Measurements from ENCODE around the gene CNTN2.
A peak's percentile ranks its signal among the peaks of the same experiment; 100 is the strongest.

The CNTN2 gene

DNA sequence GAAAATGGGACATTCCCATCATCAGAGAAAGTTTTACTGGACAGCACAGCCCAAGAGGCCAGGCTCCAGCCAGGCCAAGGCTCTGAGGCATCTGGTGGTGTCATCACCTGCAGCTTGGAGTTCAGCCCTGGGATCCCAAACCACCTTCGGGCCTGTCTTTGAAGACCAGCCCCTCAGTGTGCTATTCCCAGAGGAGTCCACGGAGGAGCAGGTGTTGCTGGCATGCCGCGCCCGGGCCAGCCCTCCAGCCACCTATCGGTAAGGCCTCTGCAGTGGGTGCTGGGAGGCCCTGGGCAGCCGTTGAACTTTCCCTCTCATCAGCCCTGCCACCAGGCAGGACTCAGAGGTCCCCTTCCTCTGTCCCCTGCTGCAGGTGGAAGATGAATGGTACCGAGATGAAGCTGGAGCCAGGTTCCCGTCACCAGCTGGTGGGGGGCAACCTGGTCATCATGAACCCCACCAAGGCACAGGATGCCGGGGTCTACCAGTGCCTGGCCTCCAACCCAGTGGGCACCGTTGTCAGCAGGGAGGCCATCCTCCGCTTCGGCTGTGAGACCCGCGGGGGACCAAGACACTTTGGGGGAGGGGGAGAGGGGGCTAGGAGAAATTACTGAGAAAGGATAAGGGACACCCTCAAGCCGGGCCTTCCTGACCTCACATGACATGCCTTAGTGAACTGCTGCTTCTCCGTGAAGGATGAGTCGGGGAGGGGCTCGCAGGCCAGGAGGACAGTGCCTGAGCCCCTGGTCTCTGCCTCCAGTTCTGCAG, 15.0 kb downstream of the CNTN2 start:
- DNase-seq, result no peak

DNA sequence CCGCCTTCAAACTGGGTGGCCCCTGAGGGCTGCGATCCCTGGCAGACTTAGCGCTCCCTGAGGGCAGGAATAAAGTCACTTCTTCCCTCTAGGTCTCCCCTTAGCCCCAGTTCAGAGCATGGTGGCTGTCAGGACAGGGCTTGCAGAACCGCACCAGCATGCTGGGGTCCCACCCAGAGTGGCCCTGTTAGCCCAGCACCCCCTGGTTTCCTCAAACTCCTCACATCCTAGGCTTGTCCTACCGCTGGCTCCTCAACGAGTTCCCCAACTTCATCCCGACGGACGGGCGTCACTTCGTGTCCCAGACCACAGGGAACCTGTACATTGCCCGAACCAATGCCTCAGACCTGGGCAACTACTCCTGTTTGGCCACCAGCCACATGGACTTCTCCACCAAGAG, 15.8 kb downstream of the CNTN2 start:
- DNase-seq, result no peak

DNA sequence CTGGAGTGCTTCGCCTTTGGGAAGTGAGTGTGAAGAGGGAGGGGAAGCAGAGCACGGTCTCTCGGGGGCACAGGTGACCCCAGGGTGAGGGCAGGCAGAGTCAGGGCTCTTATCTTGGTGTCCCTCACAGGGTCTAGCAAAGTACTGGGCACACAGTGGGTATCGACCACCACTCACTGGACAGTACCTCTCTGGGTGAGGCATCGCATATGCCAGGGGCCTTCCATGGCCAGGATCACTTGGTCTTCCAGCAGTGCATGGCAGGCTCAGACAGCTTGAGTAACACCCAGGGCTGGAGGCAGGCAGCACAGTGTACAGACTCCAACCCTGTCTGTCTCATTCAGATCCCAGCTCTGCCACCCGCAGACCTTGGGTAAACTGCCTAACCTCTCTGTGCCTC, 16.6 kb downstream of the CNTN2 start:
- no peak for DNase-seq

- no peak for DNase-seq
Measured at GRCh38 chr1:205060746-205061145, 17.7 kb downstream of the CNTN2 start.

- DNase-seq, result no peak
Measured at GRCh38 chr1:205061227-205061626, 18.2 kb downstream of the CNTN2 start.

DNA sequence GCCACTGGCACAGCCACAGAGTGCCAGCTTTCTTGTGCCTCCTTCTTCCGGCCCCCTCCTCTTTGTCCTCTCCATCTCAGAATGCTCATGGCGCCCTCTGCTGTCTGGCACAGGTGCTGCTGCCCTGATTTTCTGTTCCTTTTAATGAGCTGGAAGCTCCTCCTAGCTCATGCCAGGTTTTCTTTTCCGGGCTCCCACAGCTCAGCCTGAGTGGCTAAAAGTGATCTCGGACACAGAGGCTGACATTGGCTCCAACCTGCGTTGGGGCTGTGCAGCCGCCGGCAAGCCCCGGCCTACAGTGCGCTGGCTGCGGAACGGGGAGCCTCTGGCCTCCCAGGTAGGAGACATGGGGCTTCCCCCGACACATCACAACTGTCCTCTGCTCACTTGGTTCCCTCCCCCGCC, 18.7 kb downstream of the CNTN2 start:
- DNase-seq, result peak; percentile 68

DNA sequence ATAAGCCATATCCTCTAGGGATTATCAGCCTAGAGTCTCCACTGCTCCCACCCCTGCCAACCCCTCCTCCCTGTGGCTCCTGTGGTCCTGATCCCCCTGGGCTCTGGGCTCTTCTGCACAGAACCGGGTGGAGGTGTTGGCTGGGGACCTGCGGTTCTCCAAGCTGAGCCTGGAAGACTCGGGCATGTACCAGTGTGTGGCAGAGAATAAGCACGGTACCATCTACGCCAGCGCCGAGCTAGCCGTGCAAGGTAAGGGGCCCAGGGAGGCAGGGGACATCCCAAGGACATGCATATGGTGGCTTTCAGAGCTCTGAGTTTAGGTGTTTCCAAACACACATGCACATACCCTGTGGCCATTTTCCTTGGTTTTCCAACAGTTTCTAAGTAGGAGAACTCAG, 19.3 kb downstream of the CNTN2 start:
- DNase-seq, result no peak

DNA sequence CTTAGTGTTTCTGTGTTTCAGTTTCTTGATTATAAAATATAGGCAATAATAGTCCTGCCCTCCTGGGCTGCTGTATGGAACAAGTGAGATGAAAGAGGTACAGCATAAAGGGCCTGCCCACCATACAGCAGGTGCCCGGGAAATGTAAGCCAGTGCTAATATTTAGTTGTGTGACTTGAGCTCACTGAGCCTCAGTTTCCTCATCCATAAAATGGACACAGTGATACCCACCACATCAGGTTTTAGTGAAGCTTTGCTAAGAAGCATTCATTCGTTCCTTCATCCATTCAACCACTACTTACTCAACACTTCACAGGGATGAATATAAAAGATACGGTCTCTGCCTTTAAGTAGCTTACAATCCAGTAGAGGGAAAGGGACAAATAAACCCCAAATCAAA, 19.9 kb downstream of the CNTN2 start:
- no peak for DNase-seq

DNA sequence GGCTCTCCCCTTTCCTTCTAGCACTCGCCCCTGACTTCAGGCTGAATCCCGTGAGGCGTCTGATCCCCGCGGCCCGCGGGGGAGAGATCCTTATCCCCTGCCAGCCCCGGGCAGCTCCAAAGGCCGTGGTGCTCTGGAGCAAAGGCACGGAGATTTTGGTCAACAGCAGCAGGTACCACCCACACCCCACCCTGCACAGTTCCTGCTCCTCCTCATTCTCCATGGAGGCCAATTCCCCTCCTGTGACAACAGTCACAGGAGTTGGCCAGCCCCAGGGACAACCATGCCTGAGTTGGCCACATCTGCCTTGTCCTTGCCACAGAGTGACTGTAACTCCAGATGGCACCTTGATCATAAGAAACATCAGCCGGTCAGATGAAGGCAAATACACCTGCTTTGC, 21.3 kb downstream of the CNTN2 start:
- DNase-seq, result no peak

- DNase-seq, result no peak
Measured at GRCh38 chr1:205064741-205065316, 21.8 kb downstream of the CNTN2 start.

- no peak for DNase-seq
Measured at GRCh38 chr1:205065666-205066065, 22.7 kb downstream of the CNTN2 start.

- no peak for DNase-seq
Measured at GRCh38 chr1:205066141-205066818, 23.3 kb downstream of the CNTN2 start.

- DNase-seq, result no peak
Measured at GRCh38 chr1:205067031-205067430, 24.0 kb downstream of the CNTN2 start.

DNA sequence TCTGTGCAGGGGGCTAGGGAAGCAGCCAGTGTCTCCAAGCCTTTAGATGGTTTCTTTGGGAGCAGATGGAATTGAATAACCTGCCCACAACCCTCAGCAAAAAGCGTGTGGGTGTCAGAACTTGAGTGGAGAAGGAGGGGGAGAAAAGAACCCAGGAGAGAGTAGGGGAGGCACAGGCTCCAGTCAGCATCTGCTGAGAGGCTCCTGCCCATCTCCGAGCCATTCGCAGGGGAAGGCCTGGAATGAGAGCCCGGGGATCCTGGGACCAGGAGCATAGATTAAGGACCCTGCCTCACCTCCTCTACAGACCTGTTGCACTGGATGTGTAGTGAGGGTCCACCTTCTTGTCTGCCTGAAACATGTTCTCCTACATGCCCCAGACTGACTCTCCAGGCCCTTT, 25.0 kb downstream of the CNTN2 start:
- no peak for DNase-seq

DNA sequence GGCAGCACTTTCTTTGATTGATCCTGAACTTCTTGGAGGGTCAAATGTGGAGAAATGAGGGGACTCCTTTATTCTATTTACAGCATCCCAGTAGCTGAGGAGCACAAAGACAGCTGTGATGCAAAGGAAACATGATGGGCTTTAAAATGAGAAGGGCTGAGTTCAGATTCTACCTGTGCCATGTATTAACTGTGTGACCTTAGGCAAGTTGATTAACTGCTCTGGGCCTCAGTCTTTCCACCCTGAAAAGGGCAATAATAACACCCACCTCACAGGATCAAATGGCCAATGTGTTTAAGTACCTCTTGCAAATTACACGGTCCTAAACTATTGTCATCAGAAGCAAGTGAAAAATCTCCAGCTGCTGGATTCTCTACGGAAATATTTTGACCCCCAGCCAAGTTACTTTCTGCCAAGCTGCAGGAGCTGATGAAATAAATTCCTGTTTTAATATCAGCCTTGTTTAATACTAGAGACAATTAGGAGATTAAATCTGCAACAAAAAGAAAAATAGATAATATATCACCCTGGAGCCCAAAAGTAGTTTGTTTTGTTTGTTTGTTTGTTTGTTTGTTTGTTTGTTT, 25.5 kb downstream of the CNTN2 start:
- DNase-seq, result no peak

DNA sequence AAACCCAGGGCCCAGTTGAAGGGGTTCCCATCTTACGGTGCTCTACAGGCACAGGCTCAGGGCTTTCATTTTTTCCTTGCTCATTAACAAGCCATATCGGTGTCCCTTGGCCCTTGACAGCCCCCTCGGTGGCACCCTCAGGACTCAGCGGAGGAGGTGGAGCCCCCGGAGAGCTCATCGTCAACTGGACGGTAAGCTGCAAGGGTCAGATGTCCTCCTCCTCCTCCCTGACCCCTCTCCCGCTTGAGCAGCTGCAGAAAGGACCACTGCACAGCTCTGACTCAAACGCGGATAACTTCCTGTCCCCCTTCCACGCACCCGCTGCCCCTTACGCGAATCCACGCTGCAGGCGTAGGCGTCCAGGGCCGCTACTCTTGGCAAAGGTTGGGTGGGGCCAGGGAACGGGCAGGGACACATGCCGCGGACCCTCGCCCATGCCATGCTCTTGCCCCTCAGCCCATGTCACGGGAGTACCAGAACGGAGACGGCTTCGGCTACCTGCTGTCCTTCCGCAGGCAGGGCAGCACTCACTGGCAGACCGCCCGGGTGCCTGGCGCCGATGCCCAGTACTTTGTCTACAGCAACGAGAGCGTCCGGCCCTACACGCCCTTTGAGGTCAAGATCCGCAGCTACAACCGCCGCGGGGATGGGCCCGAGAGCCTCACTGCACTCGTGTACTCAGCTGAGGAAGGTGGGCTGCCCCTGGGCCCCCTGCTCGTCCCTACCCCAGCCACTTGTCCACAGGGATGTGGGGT, 26.5 kb downstream of the CNTN2 start:
- no peak for DNase-seq

DNA sequence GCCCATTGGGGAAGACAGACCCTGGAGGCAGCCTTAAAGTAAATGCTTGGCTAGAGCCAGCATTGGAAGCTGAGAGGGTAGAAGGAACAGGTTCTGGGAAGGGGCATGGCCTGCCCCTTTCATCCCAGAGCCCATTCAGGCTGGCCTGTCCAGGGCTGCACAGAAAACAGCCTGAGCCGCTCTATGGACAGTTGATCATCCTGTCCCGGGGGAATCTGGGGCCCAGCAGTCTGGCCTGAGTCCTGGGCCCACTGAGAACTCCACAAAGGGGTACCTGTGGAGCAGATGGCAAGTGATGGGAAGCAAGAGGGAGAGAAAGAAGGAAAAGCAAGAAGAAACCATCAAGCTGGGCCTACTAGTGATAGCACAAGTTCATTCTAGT, 28.0 kb downstream of the CNTN2 start:
- DNase-seq, result no peak

- DNase-seq, result no peak
Measured at GRCh38 chr1:205071801-205072200, 28.8 kb downstream of the CNTN2 start.

- no peak for DNase-seq
Measured at GRCh38 chr1:205072286-205072685, 29.3 kb downstream of the CNTN2 start.

GRCh38 chr1:205072881-205073280, 29.9 kb downstream of the CNTN2 start:
- DNase-seq, result no peak

- DNase-seq, result no peak
Measured at GRCh38 chr1:205073511-205073910, 30.5 kb downstream of the CNTN2 start.

DNA sequence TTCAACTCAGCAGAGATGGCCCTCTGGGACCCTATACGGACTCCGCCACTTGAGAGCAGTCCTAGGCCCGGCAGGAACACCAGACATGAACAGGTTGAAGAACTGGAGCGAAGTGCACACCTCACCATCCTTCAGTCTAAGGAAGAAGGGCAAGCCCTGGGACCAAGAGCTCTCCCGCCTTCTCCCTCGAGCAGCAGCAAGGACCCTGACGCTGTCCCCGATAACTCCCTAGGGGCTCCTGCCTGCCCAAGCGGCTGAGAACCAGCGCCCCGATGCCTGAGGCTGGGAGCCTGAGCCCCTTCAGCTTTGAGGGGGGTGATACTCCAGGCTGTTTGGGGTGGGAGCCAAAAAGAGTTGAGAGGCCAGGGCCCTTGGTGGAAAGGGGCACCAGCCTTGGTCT, 31.1 kb downstream of the CNTN2 start:
- no peak for DNase-seq

- DNase-seq, result no peak
Measured at GRCh38 chr1:205074513-205074912, 31.5 kb downstream of the CNTN2 start.

All from stimulated activated CD4-positive, alpha-beta T cell treated with anti-CD3 and anti-CD28 coated beads, Interleukin-4, amount 100 ng/mL, for 1 hour (primary cell).